SU-DHL-6 (cell line): ENCODE data around the gene SH3BGRL2.

Source experiments
- H2AFZ ChIP-seq: fragments of 200-600 bp; sonication (generic); 2 replicates; pipeline ENCODE4 v1.6.1; 2014; ENCODE audit warnings: low read depth, mild to moderate bottlenecking, moderate library complexity, mixed read lengths, antibody characterized with exemption, low read length; ENCODE audit not compliant: severe bottlenecking
- H3F3A ChIP-seq: fragments of 200-600 bp; shearing (Covaris generic); 2 replicates; pipeline ENCODE4 v1.6.0; 2016; ENCODE audit warnings: antibody characterized with exemption, mild to moderate bottlenecking; ENCODE audit not compliant: insufficient read depth
- H3K27ac ChIP-seq: fragments of 200-600 bp; sonication (generic); 2 replicates; pipeline ENCODE4 v1.5.1; 2016; ENCODE audit warnings: low read depth, mild to moderate bottlenecking, low read length, moderate library complexity, mixed read lengths
- H3K27me3 ChIP-seq: fragments of 200-600 bp; sonication (generic), shearing (Covaris generic); 2 replicates; pipeline ENCODE4 v1.6.0; 2014; ENCODE audit warnings: mild to moderate bottlenecking, low read length
- H3K36me3 ChIP-seq: fragments of 200-600 bp; sonication (generic); 2 replicates; pipeline ENCODE4 v1.6.1; 2014; ENCODE audit warnings: mild to moderate bottlenecking, low read length, mixed read lengths
- H3K4me2 ChIP-seq: fragments of 300-600, 200-600 bp; shearing (Covaris generic), sonication (generic); 2 replicates; pipeline ENCODE4 v1.6.0; 2014; ENCODE audit warnings: low read length, low read depth, mild to moderate bottlenecking; ENCODE audit not compliant: poor library complexity, severe bottlenecking
- H3K4me3 ChIP-seq: fragments of 200-600 bp; sonication (generic); 2 replicates; pipeline ENCODE4 v1.5.1; 2014; ENCODE audit warnings: antibody characterized with exemption, low read length, mild to moderate bottlenecking, mixed read lengths; ENCODE audit not compliant: insufficient read depth, poor library complexity, severe bottlenecking
- H3K79me2 ChIP-seq: fragments of 200-600 bp; sonication (generic); 2 replicates; pipeline ENCODE4 v1.6.1; 2014; ENCODE audit warnings: mild to moderate bottlenecking, low read length, moderate library complexity; ENCODE audit not compliant: insufficient read depth
- H3K9ac ChIP-seq: fragments of 200-600 bp; sonication (generic); 2 replicates; pipeline ENCODE4 v1.7.0; 2014; ENCODE audit warnings: mild to moderate bottlenecking, low read length
- H3K9me2 ChIP-seq: fragments of 200-600 bp; sonication (generic); replicated peaks from 2 replicates; pipeline ENCODE4 v1.6.1; 2014; ENCODE audit warnings: low read length; ENCODE audit not compliant: insufficient read depth
- H3K9me3 ChIP-seq: fragments of 200-600 bp; sonication (generic); 2 replicates; pipeline ENCODE4 v1.6.1; 2014; ENCODE audit warnings: low read length, mixed read lengths; ENCODE audit not compliant: insufficient read depth
- H4K20me1 ChIP-seq: fragments of 200-600 bp; sonication (generic); 2 replicates; pipeline ENCODE4 v1.6.1; 2014; ENCODE audit warnings: low read depth, mild to moderate bottlenecking, antibody characterized with exemption, low read length, moderate library complexity, mixed read lengths
- EZH2phosphoT487 ChIP-seq: fragments of 200-600 bp; sonication (generic), shearing (Covaris generic); conservative IDR thresholded peaks from 2 replicates; pipeline ENCODE4 v1.6.1; 2018; ENCODE audit warnings: mild to moderate bottlenecking, antibody characterized with exemption, low read length, moderate library complexity, mixed read lengths
- TF ChIP-seq, protein P1 (sequence below): fragments of 200-600 bp; sonication (generic); IDR thresholded peaks from one replicate; pipeline ENCODE4 v1.5.1; 2017; ENCODE audit warnings: antibody characterized with exemption, mild to moderate bottlenecking, low read length, moderate library complexity; ENCODE audit not compliant: insufficient read depth, poor library complexity, severe bottlenecking

SH3BGRL2 gene

GRCh38 chr6:79669766-79670165 is 38.6 kb downstream of the SH3BGRL2 start:
- no peak for TF ChIP-seq EZH2phosphoT487
- TF ChIP-seq, protein P1, sequence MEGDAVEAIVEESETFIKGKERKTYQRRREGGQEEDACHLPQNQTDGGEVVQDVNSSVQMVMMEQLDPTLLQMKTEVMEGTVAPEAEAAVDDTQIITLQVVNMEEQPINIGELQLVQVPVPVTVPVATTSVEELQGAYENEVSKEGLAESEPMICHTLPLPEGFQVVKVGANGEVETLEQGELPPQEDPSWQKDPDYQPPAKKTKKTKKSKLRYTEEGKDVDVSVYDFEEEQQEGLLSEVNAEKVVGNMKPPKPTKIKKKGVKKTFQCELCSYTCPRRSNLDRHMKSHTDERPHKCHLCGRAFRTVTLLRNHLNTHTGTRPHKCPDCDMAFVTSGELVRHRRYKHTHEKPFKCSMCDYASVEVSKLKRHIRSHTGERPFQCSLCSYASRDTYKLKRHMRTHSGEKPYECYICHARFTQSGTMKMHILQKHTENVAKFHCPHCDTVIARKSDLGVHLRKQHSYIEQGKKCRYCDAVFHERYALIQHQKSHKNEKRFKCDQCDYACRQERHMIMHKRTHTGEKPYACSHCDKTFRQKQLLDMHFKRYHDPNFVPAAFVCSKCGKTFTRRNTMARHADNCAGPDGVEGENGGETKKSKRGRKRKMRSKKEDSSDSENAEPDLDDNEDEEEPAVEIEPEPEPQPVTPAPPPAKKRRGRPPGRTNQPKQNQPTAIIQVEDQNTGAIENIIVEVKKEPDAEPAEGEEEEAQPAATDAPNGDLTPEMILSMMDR, result no peak
- H3K27ac ChIP-seq, result no peak overlapping the region
- no peaks in the 10 kb centered on the region for H3K36me3 ChIP-seq
- no peaks in the 10 kb centered on the region for H4K20me1 ChIP-seq
- no peak overlapping the region for H3K4me3 ChIP-seq
- H3K9me3 ChIP-seq, result no peaks in the 10 kb centered on the region
- no peak overlapping the region for H3K4me2 ChIP-seq
- H3K79me2 ChIP-seq, result no peaks in the 10 kb centered on the region
- no peaks in the 10 kb centered on the region for H3K27me3 ChIP-seq
- no peak overlapping the region for H3K9ac ChIP-seq
- H2AFZ ChIP-seq, result no peak overlapping the region
- no peaks in the 10 kb centered on the region for H3F3A ChIP-seq
- H3K9me2 ChIP-seq, result no peaks in the 10 kb centered on the region

DNA sequence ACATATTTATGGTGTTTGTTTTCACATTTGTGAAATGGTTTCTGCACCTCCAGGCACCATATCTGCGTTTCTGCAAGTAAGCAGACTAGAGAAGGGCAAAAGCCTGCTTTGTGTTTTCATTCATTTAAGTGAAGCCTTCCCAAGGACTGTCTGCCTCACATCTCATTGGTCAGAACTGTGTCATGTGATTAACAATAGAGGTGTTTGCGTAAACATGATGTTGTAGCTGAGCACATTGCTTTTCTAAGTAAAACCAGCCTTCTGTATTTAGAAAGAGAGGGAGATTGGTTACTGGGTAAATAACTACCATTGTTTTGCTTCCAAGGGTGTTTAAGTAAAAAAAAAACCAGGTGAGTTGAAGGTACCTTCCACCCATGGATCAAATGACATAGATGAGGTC is 39.7 kb downstream of the SH3BGRL2 start:
- Histone ChIP-seq H3K4me3 (no peak overlapping the region), H3K27me3 (no peaks in the 10 kb centered on the region), H2AFZ (no peak overlapping the region), H3K79me2 (no peaks in the 10 kb centered on the region), H3K27ac (no peak overlapping the region), H3K9me2 (no peaks in the 10 kb centered on the region), H3K9ac (no peak overlapping the region), H3K9me3 (no peaks in the 10 kb centered on the region), H4K20me1 (no peaks in the 10 kb centered on the region), H3F3A (no peaks in the 10 kb centered on the region), H3K36me3 (no peaks in the 10 kb centered on the region), H3K4me2 (no peak overlapping the region)
- TF ChIP-seq, protein P1, result no peak
- TF ChIP-seq EZH2phosphoT487, result no peak

GRCh38 chr6:79671600-79672266 is 40.6 kb downstream of the SH3BGRL2 start:
- Histone ChIP-seq H3K27ac (no peak overlapping the region), H3K4me2 (no peak overlapping the region), H3K4me3 (no peak overlapping the region), H3K79me2 (no peaks in the 10 kb centered on the region), H4K20me1 (no peaks in the 10 kb centered on the region), H3K9me3 (no peaks in the 10 kb centered on the region), H3K9ac (no peak overlapping the region), H3K36me3 (no peaks in the 10 kb centered on the region), H3K27me3 (no peaks in the 10 kb centered on the region), H2AFZ (no peak overlapping the region), H3F3A (no peaks in the 10 kb centered on the region), H3K9me2 (no peaks in the 10 kb centered on the region)
- TF ChIP-seq, protein P1, result no peak
- no peak for TF ChIP-seq EZH2phosphoT487
